ENCODE data around the gene SPECC1. TPM values are rescaled to one million over a fixed set of nuclear protein-coding genes. Genes with fewer than 3 reads are reported as not detected.
"Not testable (repeated sequence)": the region's sequence is repeated elsewhere in the genome, so short reads cannot be mapped to it uniquely, and the experiment has no call there.

SPECC1 gene
- total and polyA plus RNA-seq, 2 of the 4 experiments (the other 2 are of a cell fraction) = 16.9 to 26.2 TPM

DNA sequence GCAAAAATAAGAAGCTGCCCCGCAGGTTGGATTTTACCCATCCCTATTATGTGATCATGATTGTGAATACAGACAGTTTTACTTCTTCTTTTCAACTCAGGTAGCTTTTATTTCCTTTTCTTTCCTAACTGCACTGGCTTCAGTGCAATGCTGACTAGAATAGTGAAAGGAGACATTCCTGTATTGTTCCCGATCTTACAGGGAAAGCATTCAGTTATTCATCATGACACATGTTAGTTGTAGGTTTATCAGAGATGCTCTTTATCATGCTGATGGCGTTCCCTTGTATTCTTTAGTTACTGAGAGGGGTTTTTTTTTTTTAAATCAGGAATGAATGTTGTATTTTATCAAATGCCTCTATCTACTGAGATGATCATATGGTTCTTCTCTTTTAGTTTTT, 343.4 kb downstream of the SPECC1 start:
- H2BK15ac ChIP-seq (ENCODE audit: low read depth, low read length); in situ Hi-C loops (cut with MboI; ENCODE audit: low sequenced_read_pairs): not testable (repeated sequence)
- WGBS, 2 experiments (ENCODE audit: extremely low coverage in 2 of 2, insufficient read length in 1 of 2) = no CpG with 5 or more reads among the region's 3 CpGs

DNA sequence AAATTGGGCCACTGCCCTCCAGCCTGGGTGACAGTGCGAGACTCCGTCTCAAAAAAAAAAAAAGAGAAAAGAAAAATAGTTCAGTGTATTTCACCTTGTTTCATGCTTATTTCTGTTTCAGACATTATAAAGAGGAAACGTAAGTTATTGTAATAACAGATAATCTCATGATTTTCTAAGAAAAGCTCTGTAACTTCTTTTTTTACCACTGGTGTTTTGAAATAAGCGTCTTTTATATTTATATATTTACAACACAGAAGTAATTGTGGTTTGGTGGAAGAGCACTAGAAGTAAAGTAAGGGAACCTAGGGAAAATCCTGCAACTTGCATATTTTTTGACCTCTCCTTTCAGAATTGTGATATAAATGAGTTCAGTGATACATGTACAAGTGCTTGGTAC, 354.7 kb downstream of the SPECC1 start:
- H3K9me1 ChIP-seq (ENCODE audit: insufficient read depth, low read length); H2BK20ac ChIP-seq (ENCODE audit: low read depth, low read length); H3K14ac ChIP-seq (replicated peaks; ENCODE audit: low read depth, low read length); H3K79me1 ChIP-seq (ENCODE audit: low read depth in 1 of 2, low read length in 2 of 2); POLR2A ChIA-PET (ENCODE audit: unreplicated experiment); H3K27me3 ChIP-seq (ENCODE audit: control insufficient read depth, insufficient read depth, low read length); H3K56ac ChIP-seq (ENCODE audit: extremely low read depth, insufficient read depth, low read length); H3K9me3 ChIP-seq (ENCODE audit: control insufficient read depth, insufficient read depth, low read length); BruUV-seq (replicated peaks); H3K4ac ChIP-seq (ENCODE audit: low read depth, low read length); H2BK15ac ChIP-seq (ENCODE audit: low read depth, low read length); ATAC-seq (ENCODE audit: low read depth); H3K9ac ChIP-seq (ENCODE audit: low read depth, low read length); H3K36me3 ChIP-seq (ENCODE audit: control insufficient read depth, insufficient read depth, low read length); H4K5ac ChIP-seq (ENCODE audit: low read depth, low read length); H2AK9ac ChIP-seq (replicated peaks; ENCODE audit: low read depth, low read length, poor library complexity); intact Hi-C loops (cut with micrococcal nuclease); H2AFZ ChIP-seq (replicated peaks; ENCODE audit: low read length, poor library complexity); H2AK5ac ChIP-seq (ENCODE audit: low read depth, low read length); H3K4me2 ChIP-seq (ENCODE audit: low read depth, low read length); H3K4me1 ChIP-seq (ENCODE audit: control insufficient read depth, insufficient read depth, low read length); DNase-seq; H4K8ac ChIP-seq (ENCODE audit: low read depth in 2 of 2, low read length in 2 of 2); H4K91ac ChIP-seq (ENCODE audit: insufficient read depth, low read depth, low read length); H2BK120ac ChIP-seq (ENCODE audit: low read depth, low read length); H3K4me3 ChIP-seq (ENCODE audit: insufficient read depth, low read depth, low read length); H4K20me1 ChIP-seq (ENCODE audit: insufficient read depth, low read length); H3K18ac ChIP-seq (ENCODE audit: low read depth, low read length); dilution Hi-C loops (cut with HindIII; ENCODE audit: low sequenced_read_pairs, unreplicated experiment); CTCF ChIA-PET; H2BK5ac ChIP-seq (ENCODE audit: low read depth, low read length, poor library complexity, severe bottlenecking); in situ Hi-C loops (cut with MboI; ENCODE audit: low sequenced_read_pairs); H3K23ac ChIP-seq (ENCODE audit: low read depth, low read length); H3K27ac ChIP-seq (ENCODE audit: insufficient read depth, low read length): not testable (repeated sequence)
- WGBS, 2 experiments (ENCODE audit: extremely low coverage in 2 of 2, insufficient read length in 1 of 2) = no CpG with 5 or more reads among the region's 4 CpGs

More for the DNA sequence above, 343.4 kb downstream of the SPECC1 start:
- H3K56ac ChIP-seq (ENCODE audit: extremely low read depth, insufficient read depth, low read length); H3K23ac ChIP-seq (ENCODE audit: low read depth, low read length); BruUV-seq (replicated peaks); ATAC-seq (ENCODE audit: low read depth); H3K9me3 ChIP-seq (ENCODE audit: control insufficient read depth, insufficient read depth, low read length); H3K4me2 ChIP-seq (ENCODE audit: low read depth, low read length); intact Hi-C loops (cut with micrococcal nuclease); DNase-seq; POLR2A ChIA-PET (ENCODE audit: unreplicated experiment); dilution Hi-C loops (cut with HindIII; ENCODE audit: low sequenced_read_pairs, unreplicated experiment); H2BK5ac ChIP-seq (ENCODE audit: low read depth, low read length, poor library complexity, severe bottlenecking); H4K20me1 ChIP-seq (ENCODE audit: insufficient read depth, low read length); H3K14ac ChIP-seq (replicated peaks; ENCODE audit: low read depth, low read length); CTCF ChIA-PET; H2AK9ac ChIP-seq (replicated peaks; ENCODE audit: low read depth, low read length, poor library complexity); H3K27ac ChIP-seq (ENCODE audit: insufficient read depth, low read length); H2AK5ac ChIP-seq (ENCODE audit: low read depth, low read length); H3K27me3 ChIP-seq (ENCODE audit: control insufficient read depth, insufficient read depth, low read length); H3K4ac ChIP-seq (ENCODE audit: low read depth, low read length); H4K8ac ChIP-seq (ENCODE audit: low read depth in 2 of 2, low read length in 2 of 2); H3K9me1 ChIP-seq (ENCODE audit: insufficient read depth, low read length); H3K79me1 ChIP-seq (ENCODE audit: low read depth in 1 of 2, low read length in 2 of 2); H4K91ac ChIP-seq (ENCODE audit: insufficient read depth, low read depth, low read length); H3K18ac ChIP-seq (ENCODE audit: low read depth, low read length); H3K4me1 ChIP-seq (ENCODE audit: control insufficient read depth, insufficient read depth, low read length); H2BK120ac ChIP-seq (ENCODE audit: low read depth, low read length); H3K36me3 ChIP-seq (ENCODE audit: control insufficient read depth, insufficient read depth, low read length); H3K4me3 ChIP-seq (ENCODE audit: insufficient read depth, low read depth, low read length); H4K5ac ChIP-seq (ENCODE audit: low read depth, low read length); H3K9ac ChIP-seq (ENCODE audit: low read depth, low read length); H2BK20ac ChIP-seq (ENCODE audit: low read depth, low read length); H2AFZ ChIP-seq (replicated peaks; ENCODE audit: low read length, poor library complexity): not testable (repeated sequence)

Measured in IMR-90 (cell line).